GM18907 (cell line): Measurements from ENCODE around the gene FAM186B.
"Not testable (repeated sequence)": the region's sequence is repeated elsewhere in the genome, so short reads cannot be mapped to it uniquely, and the experiment has no call there.

Experiments used
- ATAC-seq: cut with Tn5 transposase; IDR thresholded peaks from one replicate; pipeline ENCODE4 v1.9.1; 2021; ENCODE audit warnings: mild to moderate bottlenecking, moderate library complexity; ENCODE audit not compliant: unreplicated experiment

Gene FAM186B, protein sequence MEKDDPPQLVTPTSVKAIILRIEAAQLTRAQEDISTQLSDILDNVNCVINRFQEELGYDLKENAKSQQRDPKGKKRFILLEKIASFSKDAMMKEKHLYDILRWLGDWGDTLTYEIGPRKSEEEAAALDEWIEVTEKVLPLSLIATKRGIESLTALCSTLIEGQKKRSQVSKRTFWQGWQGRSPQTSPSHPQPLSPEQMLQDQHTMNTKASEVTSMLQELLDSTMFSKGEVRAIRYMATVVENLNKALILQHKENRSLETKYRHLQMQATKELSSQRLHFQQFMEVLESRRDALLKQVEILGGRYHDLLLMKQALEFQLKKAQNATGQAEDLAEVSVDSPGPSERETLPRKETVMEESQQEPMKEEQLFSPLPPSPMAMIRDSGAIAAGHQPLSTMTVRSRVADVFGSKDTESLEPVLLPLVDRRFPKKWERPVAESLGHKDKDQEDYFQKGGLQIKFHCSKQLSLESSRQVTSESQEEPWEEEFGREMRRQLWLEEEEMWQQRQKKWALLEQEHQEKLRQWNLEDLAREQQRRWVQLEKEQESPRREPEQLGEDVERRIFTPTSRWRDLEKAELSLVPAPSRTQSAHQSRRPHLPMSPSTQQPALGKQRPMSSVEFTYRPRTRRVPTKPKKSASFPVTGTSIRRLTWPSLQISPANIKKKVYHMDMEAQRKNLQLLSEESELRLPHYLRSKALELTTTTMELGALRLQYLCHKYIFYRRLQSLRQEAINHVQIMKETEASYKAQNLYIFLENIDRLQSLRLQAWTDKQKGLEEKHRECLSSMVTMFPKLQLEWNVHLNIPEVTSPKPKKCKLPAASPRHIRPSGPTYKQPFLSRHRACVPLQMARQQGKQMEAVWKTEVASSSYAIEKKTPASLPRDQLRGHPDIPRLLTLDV

DNA sequence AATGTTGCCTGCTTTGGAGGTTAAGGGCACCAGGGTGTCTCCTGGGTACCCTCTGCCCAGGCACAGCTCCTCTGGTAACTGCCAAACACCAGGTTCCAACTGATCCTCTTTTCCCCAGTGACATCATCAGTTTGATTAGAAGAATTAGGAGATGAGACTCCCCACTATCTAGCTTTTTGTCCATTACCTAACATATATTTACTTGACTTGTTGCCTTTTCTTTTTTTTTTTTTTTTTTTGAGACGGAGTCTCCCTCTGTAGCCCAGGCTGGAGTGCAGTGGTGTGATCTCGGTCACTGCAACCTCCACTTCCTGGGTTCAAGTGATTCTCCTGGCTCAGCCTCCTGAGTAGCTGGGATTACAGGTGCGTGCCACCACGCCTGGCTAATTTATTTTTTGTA lies at the start of gene FAM186B:
Gene FAM186B (minus strand): TSS at position 101 of the 400 bp plus-strand sequence. CDS start 162 bp downstream, outside the sequence.
- not testable (repeated sequence) for ATAC-seq

DNA sequence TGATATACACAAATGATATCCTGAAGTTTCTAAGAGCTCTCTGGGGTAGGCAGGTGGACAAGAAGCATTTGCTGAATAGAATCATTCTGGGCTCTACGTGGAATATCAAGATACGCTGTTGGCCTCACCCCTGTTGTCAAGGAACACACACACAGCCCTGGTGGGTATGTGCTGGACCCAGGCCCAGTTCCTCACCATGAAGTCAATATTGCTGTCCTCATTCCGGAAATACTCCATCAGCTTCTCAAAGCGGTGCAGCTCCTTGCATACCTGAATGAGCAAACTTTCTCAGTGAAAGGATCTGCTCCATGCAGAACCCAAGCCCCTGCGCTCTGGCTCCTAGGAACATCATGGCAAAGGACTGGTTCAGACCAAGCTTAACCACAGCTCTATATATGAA lies 49.3 kb upstream of the FAM186B start:
- no peak for ATAC-seq

DNA sequence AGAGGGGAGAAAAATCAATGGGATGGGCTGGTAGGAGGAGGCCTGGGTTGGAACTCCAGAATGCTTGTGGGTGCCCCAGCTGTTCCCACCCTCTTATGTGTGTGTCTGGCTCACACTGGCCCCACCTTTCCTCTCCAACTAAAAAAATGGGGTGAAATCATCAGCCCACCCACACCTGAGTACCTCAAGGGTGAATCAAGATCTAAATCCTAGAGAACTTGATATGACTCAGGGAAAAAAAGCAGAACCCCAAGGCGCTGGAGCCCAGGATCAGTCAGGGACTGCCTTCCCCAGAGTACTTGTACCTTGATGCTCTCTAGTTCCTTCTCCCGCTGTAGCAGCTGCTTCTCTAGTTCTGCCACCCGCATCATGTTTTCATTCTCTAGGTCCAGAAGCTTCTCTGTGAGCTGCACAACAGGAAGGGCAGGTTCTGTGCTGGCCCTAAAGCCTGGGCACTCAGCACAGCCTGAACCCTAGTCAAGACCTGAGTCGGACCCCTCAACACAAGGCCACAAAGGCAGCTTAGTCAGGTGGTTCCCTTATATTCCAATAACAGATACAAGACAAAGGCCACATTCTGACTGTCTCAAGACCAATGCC lies 47.6 kb upstream of the FAM186B start:
- ATAC-seq, result no peak

DNA sequence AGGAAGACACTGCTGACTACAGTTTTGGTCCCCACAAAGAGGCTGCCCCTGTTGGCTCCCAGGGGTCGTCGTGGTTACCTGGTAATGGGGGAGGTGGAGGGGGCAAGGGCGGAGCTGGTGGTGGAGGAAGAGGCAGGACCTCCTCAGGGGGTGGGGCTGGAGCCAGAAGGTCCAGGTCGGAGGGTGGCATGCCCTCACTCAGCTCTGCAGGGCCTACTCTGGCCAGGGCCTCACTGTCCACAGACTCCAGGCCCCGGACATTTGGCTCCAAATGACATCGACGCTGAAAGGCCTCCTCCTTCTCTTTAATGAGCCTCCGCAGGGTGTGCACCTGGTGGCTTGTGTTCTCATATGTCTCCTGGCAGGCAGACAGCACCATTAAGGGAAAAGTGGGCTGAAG lies 46.4 kb upstream of the FAM186B start:
- no peak for ATAC-seq

DNA sequence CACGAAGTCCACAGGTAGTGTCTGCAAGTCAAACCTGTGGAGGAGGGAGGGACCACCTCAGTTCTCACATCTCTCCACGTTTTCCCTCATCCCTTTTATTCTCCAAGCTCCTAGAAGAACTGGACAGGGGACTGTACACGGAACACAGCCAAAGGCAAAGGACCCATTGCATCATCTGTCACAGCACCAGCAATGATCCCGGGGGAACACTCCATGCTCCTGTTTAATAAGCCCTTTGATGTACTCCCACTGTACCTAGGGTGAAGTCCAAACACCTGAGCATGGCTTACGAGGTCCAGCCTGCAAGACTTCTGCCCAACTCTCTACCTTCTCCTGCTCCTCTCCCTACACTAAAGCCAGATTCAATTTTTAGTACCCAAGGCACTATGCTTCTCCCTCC lies 44.5 kb upstream of the FAM186B start:
- ATAC-seq, result no peak

DNA sequence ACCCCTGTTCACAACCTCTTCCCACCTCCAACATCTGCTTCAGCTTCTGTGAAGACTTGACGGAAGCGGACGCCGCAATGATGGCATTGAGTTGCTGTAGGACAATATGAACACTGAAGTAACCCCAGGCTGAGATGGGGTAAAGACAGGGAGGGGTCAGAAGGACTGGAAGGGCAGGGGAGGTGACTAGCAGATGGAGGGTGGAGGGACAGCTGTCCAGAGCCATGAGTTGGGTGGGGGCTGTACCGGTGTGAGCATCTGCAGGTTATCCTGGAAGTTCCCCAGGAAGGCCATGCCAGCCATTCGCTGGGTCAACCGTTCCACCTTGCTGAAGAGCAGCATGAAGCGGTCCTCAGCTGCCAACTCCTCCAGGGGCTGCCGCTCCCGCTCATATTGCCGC lies 44.0 kb upstream of the FAM186B start:
- ATAC-seq, result no peak

DNA sequence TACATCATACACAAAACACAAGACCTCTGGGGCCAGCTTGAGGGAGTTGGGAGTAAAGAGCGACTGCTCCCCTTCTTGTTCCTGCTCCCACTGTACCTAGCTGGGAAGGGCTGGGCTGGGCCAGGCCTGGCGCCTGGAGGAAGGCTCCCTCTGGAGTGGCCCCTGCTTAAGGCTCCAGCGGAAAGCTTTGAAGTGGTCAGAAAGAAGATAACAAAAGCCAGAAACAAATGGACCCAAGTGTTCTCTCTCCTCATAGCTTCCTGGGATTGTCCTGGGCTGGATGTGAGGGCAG lies 43.2 kb upstream of the FAM186B start:
- no peak for ATAC-seq

DNA sequence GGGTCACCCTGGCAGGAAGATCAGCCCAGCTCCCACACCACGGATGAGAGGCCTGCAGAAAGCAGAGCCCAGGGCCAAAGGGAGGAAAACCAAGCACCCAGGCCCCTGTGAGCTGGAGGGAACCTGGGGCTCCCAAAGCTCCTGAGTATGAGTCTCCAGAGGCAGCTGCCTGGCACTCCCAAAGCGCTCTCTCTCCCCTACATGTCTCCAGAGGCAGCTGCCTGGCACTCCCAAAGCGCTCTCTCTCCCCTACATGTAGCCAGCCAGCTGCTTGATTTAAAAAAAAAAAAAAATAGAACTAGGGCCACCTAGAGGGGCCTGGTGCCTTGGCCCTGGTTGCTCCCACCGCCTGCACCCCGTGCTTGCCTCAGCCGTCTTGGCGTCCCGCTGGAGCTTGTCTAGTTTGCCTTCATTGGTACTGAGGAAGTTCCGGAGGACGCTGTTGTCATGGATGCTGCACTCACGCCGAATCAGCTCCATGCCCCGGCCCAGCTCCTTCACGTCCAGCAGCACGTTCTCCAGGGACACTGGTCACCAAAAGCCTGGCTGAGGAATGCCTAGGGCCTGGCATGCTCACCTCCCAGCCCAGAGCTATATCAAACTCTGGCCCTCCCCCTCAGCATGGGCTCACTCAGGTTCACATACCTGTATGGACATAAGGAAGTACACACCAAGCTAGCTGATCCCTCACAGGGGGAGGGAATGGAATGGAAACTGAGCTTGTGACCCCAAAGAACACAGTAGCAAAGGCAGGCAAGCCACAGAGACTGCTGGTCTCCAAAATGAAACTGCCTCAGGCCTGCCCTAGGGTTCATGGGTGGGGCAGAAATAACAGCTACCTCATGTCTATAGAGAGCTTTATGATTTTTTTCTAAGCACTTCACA lies 42.6 kb upstream of the FAM186B start:
- ATAC-seq, result no peak

DNA sequence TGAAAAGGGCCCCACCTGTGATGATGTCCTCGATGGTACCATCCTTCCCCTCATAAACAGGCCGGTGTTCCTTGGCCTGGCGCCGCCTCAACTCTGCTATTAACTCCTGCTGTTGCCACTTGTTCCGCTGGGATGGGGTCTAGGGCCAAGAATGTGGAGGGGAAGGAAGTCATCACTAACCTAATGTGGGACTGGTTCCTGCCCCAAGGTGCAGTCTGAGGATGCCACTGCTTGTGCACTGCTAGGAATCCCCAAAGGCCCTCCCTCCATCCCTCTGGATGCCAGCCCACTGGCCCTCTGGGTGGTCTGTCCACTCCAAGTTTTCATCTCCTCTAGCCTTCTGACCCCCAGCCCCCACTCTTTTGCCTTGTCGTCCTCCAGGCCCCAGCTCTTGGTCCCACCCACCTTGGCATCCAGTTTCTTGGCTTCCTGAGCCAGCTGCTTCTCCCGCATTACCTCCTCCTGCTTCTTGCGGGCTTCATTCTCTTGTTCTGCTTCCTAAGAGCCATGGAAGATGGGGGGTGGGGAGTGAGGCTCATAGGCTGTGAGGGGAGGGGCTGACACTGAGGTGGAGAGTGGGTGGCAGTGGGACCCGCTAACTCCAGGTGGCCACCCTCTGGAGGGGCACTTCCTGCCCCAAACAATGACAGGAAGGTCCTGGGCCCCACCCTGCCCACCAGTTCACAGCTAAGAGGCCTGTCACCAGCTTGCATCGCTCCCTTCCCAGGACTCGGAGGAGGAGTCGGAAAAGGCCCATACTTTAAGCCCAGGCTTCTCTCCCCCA lies 41.6 kb upstream of the FAM186B start:
- no peak for ATAC-seq

DNA sequence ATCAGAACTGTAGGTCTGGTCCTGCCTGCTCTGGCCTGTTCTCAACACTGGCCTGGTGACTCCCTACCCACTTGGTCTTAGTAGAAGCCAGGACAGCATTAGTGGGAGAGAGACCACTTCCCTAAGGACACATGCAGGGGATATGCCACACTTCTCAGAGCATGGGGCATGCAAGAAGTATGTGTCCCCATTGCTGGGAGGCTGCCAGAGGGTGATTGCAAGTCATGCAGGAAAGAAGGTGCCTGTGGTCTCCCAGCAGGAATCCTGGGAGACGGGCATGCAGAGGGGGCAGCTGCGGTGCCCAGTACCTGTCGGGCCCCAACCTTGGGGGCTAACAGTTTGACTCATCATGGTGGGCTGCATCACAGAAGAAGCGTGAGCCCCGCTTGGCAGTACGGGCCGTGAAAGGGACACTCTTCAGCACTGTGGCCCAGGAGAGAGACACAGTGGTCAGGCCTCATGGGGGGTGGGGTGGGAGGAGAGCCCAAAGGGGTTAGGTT lies 40.9 kb upstream of the FAM186B start:
- ATAC-seq, result no peak

DNA sequence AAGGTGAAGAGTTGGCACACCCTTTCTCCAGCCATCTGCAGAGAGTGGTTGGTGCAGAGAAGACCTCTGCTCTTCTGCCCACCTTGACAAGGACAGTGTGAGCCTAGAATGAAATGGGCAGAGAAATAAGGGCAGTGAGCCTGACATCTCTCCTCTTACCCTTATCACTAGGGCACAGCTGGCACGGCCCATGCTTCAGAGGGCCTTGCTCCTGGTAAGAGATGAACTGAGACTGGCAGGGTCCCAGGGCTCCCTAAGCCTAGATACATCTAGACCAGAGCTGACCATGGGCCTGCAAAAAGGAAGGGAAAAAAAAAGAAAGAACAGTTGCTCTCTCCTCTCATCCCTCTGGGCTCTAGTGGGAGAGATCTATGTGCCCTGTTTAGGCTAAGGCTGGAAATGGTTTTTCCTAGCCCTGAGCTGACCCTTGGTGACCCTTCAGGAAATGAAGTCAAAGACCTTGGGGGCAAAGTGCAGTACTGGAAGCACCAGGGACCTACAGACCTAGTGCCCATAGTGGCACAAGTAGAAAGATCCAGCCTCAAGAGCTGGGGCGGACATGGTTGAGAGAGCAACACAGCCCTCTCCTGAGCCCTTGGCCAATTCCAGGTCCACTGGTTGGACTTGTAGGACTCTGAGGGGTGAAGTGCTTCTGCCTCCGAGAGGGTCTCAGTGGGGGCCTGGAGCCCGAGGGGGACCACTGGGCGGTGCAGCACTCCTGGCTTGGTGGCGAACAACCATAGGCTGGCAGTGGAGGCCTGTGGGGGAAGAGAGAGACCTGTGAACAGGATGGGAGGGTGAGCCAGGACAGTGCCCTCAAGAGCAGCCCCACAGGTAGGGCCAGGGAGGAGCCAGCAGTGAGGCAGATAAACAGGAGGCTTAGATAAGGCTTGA lies 40.0 kb upstream of the FAM186B start:
- no peak for ATAC-seq

DNA sequence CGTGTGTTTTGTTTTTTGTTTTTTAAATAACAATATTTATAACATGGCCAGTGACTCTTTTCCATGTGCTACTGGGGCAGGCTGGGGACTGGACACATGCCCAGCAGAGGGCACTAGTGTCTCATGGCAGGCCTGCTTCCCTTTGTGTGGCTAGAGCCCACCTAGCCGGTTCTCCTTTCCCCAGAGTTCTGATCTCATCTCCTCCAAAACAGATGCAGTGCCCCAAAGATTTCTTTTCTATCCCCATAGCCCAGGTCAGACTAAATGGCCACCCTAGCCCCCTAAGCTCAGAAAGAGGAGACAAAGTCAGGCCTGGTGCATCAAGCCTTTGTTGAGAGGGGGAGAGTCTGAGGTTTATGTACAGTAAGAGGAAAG lies 39.2 kb upstream of the FAM186B start:
- no peak for ATAC-seq

DNA sequence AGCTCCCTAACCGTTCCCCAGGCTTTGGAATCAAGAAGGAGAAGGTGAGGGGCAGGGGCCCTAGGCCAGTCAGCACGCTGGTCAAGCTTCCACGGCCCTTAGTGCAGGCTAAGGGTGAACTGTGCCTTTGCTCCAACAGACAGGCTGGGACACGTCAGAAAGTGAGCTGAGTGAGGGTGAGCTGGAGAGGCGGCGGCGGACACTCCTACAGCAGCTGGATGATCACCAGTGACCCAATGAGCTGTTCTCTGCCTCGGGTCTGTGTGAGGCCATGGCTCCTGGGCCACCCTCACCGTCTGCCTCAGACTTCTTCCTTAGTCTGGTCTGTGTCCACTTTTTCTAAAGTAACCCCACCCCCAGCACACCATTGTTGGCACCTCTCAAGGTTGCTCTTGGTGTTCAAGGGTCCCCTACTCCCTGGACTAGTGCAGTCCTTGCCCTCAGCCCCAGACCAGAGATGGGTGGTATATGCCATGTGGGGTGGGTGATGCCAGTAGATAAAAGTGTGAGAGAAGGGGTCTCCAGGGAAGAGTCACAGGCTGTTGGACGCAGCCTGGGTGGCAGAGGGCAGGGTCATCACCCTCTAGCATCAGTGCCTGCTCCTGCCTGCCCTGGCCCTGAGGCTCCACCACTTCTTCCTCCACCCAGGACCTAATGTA lies 38.7 kb upstream of the FAM186B start:
- no peak for ATAC-seq

DNA sequence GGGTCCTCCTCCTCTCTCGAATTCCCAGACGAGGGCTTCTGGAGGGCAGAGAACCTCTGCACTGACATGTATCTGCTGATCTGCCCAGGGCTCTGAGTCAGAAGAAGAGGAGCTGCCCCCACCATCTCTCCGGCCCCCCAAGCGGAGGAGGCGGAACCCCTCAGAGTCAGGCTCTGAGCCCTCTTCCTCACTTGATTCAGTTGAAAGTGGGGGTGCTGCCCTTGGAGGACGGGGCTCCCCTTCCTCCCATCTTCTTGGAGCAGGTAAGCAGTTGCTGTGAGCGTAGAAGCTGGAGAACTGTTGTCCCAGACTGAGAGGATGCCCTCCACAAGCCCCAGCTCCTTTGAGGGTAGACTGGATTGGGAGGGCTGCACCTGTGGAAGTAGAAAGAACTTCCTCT lies 37.7 kb upstream of the FAM186B start:
- no peak for ATAC-seq

DNA sequence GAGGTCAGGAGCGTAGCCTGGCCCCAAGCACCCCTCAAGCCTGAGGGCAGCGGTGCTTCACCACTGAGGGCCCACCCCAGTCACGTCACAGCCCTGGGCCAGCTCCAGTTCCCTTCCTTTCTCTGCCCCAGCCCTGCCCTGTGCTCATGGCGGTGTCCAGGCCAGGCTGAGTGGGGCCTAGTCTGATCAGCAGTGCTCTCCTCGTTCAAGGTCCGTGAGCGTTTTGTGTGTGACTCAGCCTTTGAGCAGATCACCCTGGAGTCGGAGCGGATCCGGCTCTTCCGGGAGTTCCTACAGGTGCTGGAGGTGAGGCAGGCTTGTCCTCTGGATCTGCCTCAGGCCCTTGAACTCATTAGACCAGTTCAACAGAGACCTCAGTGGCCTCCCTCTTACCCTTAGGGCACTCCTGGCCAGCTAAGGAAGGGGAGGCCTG lies 36.9 kb upstream of the FAM186B start:
- ATAC-seq, result no peak

DNA sequence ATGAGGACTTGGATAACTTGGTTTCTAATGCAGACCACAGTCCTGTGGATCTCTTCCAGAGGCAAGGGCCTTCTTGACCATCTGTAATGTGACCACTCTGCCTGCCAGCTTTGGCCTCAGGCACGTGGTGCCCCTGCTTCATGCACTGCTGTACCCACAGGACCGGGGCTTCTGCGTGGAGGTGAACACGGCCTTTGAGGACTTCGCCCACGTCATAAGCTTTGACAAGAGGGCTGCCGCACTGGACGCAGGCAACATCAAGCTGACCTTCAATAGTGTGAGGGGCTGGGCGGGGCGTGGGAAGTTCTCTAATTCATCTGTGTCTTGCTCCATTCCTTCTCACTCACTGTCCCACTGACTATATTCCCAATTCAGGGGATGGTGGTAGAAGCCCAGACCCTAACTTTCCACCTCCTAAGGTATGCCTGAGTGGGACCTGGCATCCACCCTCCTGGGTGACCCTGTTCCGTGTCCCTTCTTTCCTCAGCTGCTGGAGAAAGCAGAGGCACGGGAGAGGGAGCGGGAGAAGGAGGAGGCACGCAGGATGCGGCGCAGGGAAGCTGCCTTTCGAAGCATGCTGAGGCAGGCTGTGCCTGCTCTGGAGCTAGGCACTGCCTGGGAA lies 36.4 kb upstream of the FAM186B start:
- no peak for ATAC-seq

DNA sequence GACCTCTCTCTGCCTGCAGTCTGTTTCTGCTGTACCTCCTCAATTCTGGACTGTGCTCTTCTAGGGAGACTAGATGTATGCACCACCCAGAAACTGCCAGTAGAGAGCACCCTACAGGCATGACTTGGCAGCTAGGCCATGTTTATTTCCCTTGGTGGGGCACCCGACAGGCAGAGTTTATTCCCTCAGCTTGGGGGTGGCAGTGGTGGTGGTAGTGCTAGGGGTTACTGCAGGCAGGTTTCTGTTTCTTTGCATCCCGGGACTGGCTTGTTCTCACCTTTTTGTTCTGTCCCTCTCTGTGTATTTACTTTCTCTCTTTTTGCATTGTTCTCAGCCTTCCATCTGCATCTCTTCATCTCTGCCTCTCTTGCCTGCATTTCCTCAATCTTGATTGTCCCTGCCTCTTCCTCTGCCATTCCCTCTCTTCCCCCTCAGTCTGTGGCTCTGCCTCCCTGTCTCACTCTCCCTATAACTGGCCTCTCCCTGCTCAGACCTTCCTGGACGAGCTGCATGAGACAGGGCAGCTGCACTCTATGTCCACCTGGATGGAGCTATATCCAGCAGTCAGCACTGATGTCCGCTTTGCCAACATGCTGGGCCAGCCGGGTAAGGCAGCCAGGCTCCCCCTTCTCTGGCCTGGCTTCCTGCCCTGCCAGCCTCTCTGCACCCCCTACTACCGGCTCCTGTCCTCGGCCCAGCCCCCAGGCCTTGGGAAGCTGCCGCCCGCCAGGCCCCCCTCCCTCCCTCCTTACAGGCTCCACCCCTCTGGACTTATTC lies 31.7 kb upstream of the FAM186B start:
- ATAC-seq, result peak; percentile 48
